ENCODE results near the gene ATP11A.
A peak's percentile ranks its signal among the peaks of the same experiment; 100 is the strongest.
"Not testable (repeated sequence)": the region's sequence is repeated elsewhere in the genome, so short reads cannot be mapped to it uniquely, and the experiment has no call there.

ATP11A gene

DNA sequence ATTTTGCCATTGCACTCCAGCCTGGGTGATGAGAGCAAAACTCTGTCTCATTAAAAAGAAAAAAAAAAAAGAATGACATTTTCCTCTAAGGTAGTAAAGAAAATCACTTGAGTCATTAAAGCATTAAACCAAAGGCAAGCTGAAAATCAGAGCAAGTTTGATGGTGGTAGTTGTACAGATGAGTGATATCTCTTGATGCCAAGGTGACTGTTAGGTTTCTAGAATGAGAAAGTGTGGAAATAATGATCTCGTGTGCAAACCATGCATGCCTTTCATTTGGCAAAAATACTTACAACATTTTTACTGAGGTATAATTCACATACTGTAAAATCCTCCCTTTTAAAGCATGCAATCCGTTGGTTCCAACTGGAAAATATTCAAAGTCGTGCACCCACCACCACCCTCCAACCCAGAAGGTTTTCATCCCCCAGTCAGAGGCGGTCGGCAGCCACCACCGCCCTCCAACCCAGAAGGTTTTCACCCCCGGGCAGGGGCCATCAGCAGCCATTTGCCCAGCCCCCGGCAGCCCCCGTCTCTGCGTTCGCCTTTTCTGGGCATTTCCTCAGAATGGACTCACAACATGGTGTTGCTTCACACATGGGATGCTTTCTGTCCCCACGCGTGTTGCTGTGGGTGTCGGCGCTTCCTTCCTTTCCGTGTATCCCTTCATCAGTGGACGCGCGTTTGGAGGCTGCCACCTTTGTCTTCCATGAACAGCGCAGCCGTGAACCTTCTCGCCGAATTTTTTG, 90.2 kb downstream of the ATP11A start:
- peak; percentile 41 for DNase-seq

DNA sequence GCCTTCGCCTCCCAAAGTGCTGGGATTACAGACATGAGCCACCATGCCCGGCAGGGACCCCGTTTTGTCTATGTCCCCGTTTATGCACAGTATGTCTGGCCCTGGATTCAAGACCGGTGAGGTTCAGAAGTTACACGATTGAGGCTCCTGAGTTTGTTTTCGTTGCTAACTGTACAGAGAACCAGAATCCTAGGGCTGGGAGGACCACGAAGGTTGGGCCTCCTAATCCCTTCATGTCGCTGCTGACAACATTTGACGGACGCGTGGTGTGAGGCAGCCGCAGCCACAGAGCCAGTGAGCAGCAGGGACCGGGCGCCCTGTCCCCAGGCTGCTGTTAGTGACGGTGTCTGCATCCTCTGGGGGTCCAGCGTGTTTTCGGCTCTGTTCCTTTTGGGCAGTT, 91.4 kb downstream of the ATP11A start:
- no peak for DNase-seq

DNA sequence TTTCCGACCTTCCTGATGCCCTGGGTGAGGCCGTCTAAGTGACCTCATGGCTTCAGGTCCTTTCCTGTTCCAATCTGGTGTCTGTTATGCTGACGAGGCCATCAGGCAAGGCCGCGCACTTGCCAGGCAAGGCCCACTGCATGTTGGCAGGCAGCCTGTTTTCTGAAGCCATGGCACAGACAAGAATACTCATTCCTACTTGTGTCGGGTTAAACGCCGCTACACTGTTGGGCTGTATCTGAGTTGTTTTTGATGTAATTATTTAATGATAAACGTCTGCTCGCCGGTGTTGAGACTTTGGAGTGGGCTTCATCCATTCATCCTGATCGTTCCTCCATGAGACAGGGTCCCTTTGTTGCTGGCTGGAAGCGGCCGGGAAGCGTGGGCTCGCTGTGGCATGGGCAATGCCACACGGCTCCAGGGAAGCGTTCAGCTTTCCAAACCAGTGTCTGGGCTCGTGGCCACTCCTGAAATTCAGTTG, 92.1 kb downstream of the ATP11A start:
- no peak for DNase-seq

DNA sequence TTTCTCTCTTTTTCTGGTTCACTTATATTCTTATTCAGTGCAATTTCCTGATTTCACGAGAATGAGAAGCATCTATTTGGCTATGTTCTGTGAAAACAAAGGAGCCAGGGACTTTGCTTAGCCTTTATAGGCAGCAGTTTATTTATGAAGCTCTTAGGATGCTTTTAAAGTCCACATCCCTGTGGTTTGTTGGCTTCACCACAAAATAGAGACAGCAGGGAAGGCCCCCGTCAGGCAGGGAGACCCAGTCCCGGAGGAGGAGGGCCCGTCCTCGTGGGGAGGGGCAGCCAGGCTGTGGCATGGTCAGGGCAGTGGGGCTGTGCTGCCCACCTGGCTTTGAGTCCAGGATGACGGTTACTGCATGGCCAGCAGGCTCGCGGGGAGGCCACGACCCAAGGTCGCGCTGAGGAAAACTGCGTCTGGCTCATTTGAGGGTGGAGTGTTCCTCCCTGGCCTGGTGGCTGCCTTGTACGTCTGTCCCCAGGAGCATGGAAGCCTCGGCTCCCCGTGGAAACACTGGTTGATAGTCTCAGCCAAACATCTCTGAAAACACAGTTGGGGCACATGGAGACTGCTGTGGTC, 92.7 kb downstream of the ATP11A start:
- DNase-seq: no peak

DNA sequence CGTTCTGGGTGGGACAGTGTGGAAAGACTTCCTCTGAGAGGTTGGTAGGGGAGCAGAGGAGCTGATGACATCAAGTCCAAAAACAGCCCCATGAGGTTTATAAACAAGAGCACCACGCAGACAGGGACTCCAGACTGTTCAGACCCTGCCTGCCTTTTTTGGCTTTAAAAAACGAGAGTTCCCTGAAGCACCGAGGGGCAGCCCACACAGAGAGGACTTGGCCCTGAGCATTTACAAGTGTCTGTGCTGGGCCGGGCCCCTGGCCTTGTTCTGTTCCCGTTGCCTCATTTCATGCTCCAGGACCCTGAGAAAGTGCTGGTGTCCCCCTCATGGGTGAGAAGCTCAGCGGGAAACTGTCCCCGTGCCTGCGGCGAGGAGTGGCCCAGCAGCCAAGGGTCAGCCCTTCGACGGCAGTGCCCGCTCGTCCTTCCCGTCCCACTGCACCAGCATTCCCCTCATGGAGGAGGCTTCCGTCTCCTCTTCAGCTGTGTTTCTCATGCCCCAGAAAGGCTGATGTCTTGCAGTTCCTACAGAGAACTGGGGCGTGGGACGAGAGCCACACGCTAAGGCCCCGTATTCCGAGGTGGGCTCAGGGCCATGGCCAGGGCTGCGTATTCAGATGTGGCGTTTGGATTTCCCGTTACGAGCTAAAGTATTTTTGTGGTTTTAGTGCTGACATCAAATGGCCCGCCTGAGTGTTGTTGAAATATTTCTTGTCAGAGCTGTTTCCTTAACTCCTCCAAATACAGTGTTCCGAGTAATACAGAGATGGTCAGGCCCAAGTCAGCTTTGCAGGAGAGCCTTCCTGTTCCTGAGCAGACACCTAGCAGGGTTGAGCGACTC, 93.5 kb downstream of the ATP11A start:
- DNase-seq: peak; percentile 67

GRCh38 chr13:112783978-112784371, 94.1 kb downstream of the ATP11A start:
- no peak for DNase-seq

GRCh38 chr13:112784811-112785482, 95.1 kb downstream of the ATP11A start:
- no peak for DNase-seq

DNA sequence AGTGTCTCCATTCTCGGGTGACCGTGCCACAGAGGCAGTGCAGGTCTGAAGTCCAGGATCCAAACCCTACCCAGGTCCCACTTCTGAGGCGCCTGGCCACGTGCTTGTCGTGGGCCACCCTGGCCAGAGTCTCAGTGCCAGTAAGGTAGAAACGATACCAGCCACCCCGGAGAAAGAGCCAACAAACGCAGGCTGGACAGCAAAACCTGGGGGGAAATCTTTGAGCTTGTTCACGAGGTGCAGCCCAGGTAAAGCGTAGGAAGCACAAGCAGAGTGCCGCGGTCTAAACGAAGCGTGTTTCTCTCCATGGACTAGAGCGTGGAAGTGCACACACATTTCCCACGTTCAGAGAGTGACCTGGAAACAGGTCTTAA, 95.6 kb downstream of the ATP11A start:
- no peak for DNase-seq

- not testable (repeated sequence) for DNase-seq
Observed at GRCh38 chr13:112786810-112787209, 97.0 kb downstream of the ATP11A start.

- DNase-seq: no peak
Observed at GRCh38 chr13:112790735-112791641, 101.2 kb downstream of the ATP11A start.

DNA sequence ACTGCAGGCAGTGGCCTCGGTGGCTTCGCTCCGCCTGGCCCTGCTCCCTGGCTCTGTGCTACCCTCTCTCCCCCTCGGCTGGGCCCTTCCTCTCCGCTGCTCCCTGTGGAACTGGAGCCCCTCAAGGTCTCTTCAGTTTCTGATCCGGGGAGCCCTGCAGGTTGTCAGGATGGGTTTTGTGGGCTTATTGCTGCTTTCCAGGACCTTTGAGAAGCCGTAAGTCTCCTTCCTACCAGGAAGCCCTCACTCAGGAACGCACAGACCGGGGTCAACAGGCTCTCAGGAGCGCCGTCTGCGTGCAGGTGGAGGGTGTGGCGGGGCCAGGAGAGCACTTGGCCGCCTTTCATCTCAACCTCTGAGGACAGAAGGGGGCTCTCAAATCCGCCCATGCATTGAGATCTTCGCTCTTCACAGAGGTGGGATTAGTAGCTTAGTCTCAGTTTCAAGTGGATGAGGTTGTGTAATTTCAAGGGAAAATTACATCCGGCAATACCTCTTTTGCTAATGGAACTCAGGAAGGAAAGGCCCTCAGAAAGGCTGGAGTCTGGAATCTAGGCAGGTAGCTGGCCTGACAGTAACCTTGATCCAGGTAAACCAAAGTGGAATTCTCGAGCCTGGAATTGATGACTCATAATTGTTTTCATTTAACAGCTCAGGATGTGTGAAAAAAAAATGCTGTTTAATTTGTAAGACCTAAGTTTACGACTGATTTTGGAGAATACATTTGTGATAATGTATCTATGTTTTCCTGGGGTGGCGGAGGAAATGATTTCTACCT, 102.0 kb downstream of the ATP11A start:
- no peak for DNase-seq

DNA sequence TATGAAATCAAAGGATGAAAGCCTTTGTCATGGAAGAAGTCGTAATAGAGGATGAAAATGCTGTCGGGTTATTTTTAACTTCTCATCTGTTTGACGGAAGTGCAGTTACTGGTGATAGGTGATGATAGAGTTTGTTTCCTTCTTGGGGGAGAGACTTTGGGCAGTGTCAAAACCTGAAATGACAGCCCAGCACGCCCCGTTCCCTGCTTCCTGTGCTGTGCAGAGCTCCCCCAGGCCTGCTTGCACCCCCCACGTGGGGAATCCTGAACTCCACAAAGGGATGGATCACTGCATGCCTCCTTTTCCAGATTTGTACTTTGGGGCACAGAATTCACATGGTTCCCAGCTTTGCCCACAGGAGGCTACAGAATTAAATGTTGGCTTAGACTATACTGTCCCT, 102.7 kb downstream of the ATP11A start:
- no peak for DNase-seq

GRCh38 chr13:112793545-112794445, 104.0 kb downstream of the ATP11A start:
- no peak for DNase-seq

DNA sequence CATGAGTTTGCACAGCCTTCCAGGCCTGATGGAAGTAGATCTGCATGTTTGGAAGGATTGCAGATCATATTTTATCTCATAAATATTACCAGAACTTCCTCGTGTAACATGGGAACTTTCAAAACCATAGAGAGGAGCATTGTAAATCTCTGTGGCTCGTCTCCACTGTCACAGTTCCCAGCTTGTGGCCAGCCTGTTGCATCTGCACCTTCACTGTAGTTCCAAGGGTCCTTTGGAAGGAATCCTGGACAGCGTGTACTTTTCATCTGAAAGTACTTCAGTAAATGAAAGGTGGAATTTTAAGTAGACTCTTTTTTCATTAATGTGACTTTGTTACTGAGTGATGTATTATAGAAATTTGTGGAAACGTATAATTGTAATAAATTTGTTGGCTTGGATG, 105.4 kb downstream of the ATP11A start:
- DNase-seq: no peak

DNA sequence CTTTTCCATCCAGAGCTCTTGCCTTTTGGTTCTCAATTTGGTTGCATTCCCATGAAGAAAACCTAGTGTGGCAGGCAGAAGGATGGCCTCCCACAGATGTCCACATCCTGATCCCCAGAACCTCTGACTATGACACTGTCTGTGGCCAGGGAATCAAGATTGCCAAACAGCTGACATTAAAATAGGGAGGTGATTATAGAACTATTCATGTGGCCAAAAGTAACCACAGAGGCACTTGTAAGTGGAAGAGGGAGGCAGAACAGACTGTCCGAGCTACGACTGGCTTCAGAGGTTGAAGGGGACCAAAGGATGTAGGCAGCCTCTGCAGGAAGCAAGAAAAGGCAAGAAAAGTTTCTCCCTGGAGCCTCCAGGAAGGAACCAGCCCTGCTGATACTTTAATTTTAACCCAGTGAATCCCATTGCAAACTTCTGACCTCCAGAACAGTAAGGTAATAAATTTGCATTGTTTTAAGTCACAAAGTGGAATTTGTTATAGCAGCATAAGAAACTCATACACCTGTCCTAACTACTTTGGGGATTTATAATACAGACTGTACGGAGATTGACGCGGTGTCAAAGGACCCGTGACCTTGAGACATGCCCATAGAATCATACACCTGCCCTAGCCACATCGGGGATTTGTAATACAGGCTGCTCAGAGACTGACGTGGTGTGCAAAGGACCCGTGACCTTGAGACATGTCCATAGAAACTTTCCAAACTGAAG, 106.5 kb downstream of the ATP11A start:
- DNase-seq: no peak

DNA sequence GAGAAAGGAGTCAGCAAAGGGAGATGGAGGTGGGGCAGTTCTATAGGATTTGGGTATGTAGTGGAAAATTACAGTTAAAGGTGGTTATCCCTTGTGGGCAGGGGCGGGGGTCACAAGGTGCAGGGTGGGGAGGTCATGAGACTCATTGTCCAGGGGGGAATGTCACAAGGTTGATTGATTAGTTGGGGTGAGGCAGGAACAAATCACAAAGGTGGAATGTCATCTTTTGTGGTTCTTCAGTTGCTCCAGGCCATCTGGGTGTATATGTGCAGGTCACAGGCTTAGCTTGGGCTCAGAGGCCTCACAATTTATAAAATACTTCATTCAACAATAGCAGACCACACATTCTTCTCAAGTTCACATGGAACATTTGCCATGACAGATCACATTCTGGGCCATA, 109.6 kb downstream of the ATP11A start:
- DNase-seq: no peak

DNA sequence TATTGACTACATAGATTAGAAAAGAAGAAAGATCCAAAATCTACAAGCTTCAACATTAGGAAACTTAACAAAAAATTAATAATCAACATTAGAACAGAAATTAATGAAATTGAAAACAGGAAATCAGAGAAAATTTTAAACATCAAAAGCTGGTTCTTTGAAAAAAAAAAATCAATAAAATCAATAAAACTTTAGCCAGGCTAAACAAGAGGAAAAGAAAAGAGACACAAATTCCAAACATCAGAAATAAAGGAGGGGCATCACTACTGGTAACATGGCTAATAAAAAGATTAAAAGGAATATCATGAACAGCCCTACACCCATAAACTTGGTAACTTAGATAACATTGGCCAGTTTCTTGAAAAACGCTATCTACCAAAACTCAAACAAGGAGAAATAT, 110.2 kb downstream of the ATP11A start:
- no peak for DNase-seq

- not testable (repeated sequence) for DNase-seq
Observed at GRCh38 chr13:112800807-112801206, 111.0 kb downstream of the ATP11A start.

- DNase-seq: no peak
Observed at GRCh38 chr13:112802802-112803195, 113.0 kb downstream of the ATP11A start.

GRCh38 chr13:112803422-112803821, 113.6 kb downstream of the ATP11A start:
- DNase-seq: peak; percentile 11
